GM19468 (cell line): ENCODE data around the gene EBP.

Experiments
- ATAC-seq: cut with Tn5 transposase; IDR thresholded peaks from one replicate; pipeline ENCODE4 v1.9.1; 2021; ENCODE audit warnings: mild to moderate bottlenecking, moderate library complexity, moderate number of reproducible peaks; ENCODE audit not compliant: unreplicated experiment; ENCODE audit errors: extremely low read depth

The EBP gene

GRCh38 chrX:48521353-48522243 is at the start of gene EBP:
EBP (plus strand) TSS chrX:48521808; CDS start chrX:48523772, 1,964 bp downstream.
- peak; percentile 93 for ATAC-seq

- no peak for ATAC-seq
Measured at GRCh38 chrX:48472225-48472624, 49.4 kb upstream of the EBP start.

DNA sequence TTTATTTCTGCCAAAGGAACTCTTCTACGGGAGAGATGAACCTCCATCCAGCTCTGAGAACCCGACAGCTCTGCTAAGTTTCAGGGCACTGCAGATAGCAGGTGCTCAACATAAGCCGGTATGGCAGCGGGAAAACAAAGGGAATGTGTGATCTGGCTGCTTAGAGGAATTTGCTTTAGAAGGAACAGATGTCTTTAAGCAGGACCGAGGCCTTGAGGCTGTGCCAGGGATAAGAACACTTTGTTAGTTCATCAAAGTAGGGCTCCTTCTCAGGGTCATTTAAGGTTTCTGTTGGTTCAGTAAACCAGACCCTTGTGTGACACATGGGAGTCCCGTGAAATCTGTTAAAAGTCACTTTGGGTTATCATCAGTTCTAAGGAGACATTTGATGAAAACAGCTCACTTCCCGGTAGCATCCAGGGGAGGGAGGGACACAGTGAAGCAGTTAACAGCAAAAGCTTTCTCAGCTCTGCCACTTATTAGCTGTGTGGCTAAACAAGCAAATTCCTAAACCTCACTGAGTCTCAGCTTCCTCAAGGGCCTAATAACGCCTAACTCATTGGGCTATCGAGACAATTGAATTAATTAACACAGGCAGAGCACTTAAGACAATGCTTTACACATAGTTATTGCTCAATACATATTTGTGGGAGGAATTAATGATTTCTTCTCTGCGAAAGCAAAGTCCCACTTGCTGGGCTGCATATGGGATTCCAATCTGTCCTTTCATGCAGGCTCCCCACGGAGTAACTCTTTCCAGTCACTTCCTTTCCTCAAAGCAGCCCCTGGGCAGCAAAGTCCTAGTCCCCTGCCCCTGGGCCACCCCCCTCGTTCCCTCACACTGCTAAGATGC is 48.5 kb upstream of the EBP start:
- no peak for ATAC-seq

DNA sequence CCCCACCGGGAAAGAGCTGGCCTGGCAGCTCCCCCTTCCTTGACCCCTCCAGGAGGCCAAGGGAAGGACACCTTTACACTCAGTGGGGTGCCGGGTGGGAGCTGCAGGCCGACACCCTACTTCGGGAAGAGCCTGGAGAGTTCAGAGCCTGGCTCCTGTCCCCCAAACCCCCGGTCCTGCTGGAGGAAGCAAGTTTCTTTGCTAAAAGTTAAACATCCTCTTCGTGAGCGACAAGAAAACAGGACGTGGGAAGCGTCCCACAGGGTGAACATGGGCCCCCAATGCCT is 48.0 kb upstream of the EBP start:
- no peak for ATAC-seq

GRCh38 chrX:48474127-48474526 is 47.5 kb upstream of the EBP start:
- ATAC-seq: no peak

- no peak for ATAC-seq
Measured at GRCh38 chrX:48474581-48474980, 47.0 kb upstream of the EBP start.

DNA sequence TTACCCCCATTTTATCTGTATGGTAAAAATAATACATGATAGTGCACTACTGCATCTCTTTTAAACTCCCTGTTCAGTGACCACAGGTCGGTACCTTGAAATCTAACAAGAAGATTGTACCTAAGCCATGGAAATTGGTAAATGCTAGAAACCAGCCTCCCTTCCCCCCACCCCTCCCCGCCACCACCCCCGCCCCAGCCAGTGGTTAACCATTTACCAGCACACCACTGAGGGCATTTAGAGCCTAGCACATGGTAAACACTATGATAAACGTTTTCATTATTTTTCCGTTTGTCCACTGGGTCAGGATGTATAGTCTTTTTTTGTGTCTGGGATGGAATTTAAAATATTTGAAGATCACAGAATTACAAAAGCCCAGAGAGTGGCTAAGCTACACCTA is 46.3 kb upstream of the EBP start:
- no peak for ATAC-seq

DNA sequence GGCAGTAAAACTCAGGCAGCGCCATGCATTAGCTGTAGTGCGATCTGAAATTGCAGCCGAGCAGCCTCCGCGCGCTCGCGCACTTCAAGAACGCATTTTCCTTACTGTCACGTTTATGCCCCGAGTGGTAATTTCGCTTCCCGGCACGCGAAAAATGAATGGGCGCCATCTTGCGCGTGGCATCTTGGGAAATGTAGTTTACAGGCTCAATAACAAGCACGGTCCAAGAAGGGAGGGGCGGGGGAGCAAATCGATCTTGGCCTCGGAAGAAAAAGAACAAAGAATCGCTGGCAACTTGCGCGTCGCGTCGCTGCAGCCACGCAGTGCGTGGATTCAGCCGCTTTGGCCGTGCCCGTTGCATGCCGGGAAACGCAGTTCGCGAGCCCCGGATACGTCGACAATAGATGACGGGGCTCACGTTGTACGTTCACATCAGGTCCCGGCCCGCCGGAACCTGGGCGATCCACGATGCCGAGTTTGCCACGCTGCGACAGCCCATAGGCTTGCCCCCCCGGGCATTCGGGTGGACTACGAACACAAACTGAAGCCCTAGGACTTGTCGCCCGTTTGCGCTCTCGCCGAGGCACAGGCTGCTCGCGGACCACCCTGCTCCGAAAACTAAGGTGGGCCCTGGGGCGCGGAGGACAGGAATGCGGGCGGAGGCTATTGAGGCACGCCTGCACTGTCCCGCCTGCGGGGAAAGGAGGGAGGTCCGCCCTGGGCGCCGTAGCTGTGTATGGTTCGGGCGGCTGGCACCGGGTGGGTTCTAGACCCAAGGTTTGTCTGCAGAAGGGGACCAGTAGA is 45.6 kb upstream of the EBP start, which contains the start of gene FTSJ1:
Gene FTSJ1 (plus strand): TSS at position 426 of the 804 bp plus-strand sequence. CDS start 1,849 bp downstream, outside the sequence.
- ATAC-seq: peak; percentile 94

GRCh38 chrX:48476919-48477318 is 44.7 kb upstream of the EBP start:
- ATAC-seq: no peak

DNA sequence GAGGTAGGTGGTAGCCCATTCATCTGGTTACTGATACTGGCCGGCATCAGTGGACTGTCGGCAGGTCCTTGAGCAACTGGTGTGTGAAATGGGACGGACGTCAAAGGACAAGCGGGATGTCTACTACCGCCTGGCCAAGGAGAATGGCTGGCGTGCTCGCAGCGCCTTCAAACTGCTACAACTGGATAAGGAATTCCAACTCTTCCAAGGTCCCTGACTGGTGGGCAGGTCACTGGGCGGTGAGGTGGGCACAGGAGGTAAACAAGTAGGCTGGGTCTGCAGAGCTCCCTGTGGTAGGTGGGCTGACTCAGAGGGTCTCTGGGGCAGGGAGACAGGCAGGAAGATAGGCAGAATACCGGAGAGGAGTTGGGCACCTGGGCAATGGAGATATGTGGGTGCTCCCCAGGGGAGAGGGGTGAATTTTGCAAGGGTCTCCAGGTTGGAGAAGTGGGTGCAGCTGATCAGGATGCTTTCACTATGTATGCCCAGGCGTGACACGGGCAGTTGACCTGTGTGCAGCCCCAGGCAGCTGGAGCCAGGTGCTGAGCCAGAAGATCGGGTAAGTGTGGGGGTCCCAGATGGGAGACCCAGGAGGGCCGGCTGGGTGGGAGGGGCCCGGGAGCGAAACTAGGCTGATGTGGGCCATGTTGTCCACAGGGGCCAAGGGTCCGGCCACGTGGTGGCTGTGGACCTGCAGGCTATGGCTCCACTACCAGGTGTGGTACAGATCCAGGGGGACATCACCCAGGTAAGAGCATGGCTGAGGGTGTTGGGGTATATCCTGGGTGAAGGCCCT is 43.5 kb upstream of the EBP start:
- no peak for ATAC-seq

GRCh38 chrX:48478806-48479205 is 42.8 kb upstream of the EBP start:
- ATAC-seq: no peak

DNA sequence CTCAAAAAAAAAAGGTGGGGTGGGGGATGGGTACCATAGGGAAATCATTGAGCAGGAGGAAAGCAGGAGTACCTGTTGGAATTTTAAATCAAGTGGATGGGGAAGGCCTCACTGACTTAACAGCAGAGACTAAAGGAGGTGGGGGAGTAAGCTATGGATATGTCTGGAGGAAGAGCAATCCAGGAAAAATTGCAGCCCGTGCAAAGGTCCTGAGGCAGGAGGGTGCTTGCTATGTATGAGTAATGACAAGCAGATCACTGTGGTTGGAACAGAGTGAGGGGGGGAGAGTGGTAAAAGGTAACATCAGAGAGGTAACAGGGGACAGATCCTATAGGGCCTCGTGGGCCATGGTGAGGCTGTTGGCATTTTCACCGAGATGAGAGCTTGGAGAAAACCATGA is 41.5 kb upstream of the EBP start:
- no peak for ATAC-seq

DNA sequence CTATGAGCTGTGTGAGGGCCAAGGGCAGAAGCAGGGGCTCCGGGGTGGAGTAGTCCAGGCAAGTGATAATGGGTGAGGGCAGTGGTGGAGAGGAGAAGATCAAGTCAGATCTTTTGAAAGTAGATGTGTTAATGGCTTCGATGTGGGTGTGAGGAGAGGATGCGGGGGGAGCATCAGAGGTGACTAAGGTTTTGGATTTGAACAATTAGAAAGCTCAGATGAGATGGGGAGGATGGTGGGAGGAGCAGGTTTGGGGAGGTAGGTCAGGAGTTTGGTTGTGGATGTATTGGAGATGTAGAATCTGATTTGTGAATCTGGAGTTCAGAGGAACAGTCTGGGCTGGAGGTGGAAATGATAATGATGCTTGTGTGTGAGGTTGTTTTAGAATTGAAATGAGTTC is 41.0 kb upstream of the EBP start:
- ATAC-seq: no peak

- ATAC-seq: no peak
Measured at GRCh38 chrX:48482526-48482925, 39.1 kb upstream of the EBP start.

GRCh38 chrX:48487362-48487798 is 34.2 kb upstream of the EBP start:
- no peak for ATAC-seq

DNA sequence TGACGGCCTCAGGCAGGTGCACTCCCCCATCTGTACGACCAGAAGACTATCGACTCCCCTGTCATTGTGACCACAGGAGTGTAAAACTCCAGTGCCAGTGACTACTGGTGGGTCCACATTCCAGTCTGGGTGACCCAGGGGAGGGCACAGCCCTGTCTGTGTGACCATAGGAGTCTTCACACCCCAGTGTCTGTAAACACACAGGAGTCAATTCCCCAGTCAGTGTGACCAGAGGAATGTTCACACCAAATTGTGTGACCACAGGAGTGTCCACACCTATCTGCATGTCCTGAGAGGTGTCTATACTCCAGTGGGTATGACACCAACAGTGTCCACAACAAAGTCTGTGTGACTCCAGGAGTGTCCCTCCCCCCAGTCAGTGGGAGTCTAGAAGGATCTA is 33.6 kb upstream of the EBP start:
- ATAC-seq: no peak

- ATAC-seq: no peak
Measured at GRCh38 chrX:48489296-48489695, 32.3 kb upstream of the EBP start.

- ATAC-seq: no peak
Measured at GRCh38 chrX:48489892-48490291, 31.7 kb upstream of the EBP start.

- no peak for ATAC-seq
Measured at GRCh38 chrX:48490661-48491060, 30.9 kb upstream of the EBP start.

GRCh38 chrX:48491809-48492208 is 29.8 kb upstream of the EBP start:
- no peak for ATAC-seq
